Neural cell (in vitro differentiated cells): ENCODE results near the gene ZNF211. TPM values are rescaled to one million over a fixed set of nuclear protein-coding genes. Genes with fewer than 3 reads are reported as not detected.
A peak's percentile ranks its signal among the peaks of the same experiment; 100 is the strongest.

Source experiments
- H2AFZ ChIP-seq: fragments of 200-600, 300-800 bp; sonication (generic), shearing (Covaris generic); 2 replicates; pipeline ENCODE4 v1.6.0; 2014; ENCODE audit warnings: low read depth, mild to moderate bottlenecking, antibody characterized with exemption, low read length, moderate library complexity
- H3F3A ChIP-seq: fragments of 200-600 bp; shearing (Covaris generic); 2 replicates; pipeline ENCODE4 v1.6.1; 2016; ENCODE audit warnings: mild to moderate bottlenecking, moderate library complexity, mixed read lengths, antibody characterized with exemption, low read length; ENCODE audit not compliant: insufficient read depth, poor library complexity, severe bottlenecking
- H3K27ac ChIP-seq: fragments of 200-600, 300-800 bp; sonication (generic), shearing (Covaris generic); 2 replicates; pipeline ENCODE4 v1.5.1; 2014; ENCODE audit warnings: mild to moderate bottlenecking, low read length, moderate library complexity
- H3K27me3 ChIP-seq: fragments of 300-800, 200-600 bp; sonication (generic), shearing (Covaris generic); 2 replicates; pipeline ENCODE4 v1.6.0; 2014; ENCODE audit warnings: mild to moderate bottlenecking, low read depth, low read length, moderate library complexity; ENCODE audit not compliant: insufficient read depth
- H3K36me3 ChIP-seq: fragments of 300-800, 200-600 bp; sonication (generic), shearing (Covaris generic); 2 replicates; pipeline ENCODE4 v1.5.1; 2014; ENCODE audit warnings: mild to moderate bottlenecking, antibody characterized with exemption, low read length, moderate library complexity; ENCODE audit not compliant: insufficient read depth
- H3K4me2 ChIP-seq: fragments of 300-800, 200-600 bp; sonication (generic), shearing (Covaris generic); 2 replicates; pipeline ENCODE4 v1.6.0; 2014; ENCODE audit warnings: mild to moderate bottlenecking, low read length
- H3K4me3 ChIP-seq: fragments of 300-800, 200-600 bp; sonication (generic), shearing (Covaris generic); 2 replicates; pipeline ENCODE4 v1.5.1; 2014; ENCODE audit warnings: mild to moderate bottlenecking, low read length, moderate library complexity
- H3K79me2 ChIP-seq: fragments of 200-600 bp; shearing (Covaris generic); replicated peaks from 2 replicates; pipeline ENCODE4 v1.6.0; 2014; ENCODE audit warnings: mild to moderate bottlenecking, low read length, moderate library complexity; ENCODE audit not compliant: insufficient read depth
- H3K9ac ChIP-seq: fragments of 300-800, 200-600 bp; sonication (generic), shearing (Covaris generic); 2 replicates; pipeline ENCODE4 v1.6.1; 2016; ENCODE audit warnings: mild to moderate bottlenecking, low read length, mixed read lengths
- H3K9me2 ChIP-seq: fragments of 200-600 bp; shearing (Covaris generic); 2 replicates; pipeline ENCODE4 v1.6.1; 2016; ENCODE audit warnings: mild to moderate bottlenecking, low read length, mixed read lengths; ENCODE audit not compliant: insufficient read depth
- H3K9me3 ChIP-seq: fragments of 200-600, 300-800 bp; sonication (generic), shearing (Covaris generic); 2 replicates; pipeline ENCODE4 v1.6.1; 2016; ENCODE audit warnings: mild to moderate bottlenecking, mixed run types, low read length, moderate library complexity, mixed read lengths
- H4K20me1 ChIP-seq: fragments of 200-600 bp; shearing (Covaris generic); 2 replicates; pipeline ENCODE4 v1.6.1; 2016; ENCODE audit warnings: mild to moderate bottlenecking, mixed run types; ENCODE audit not compliant: insufficient read depth
- CTCF ChIP-seq: fragments of 450-650 bp; IDR thresholded peaks from 2 replicates; pipeline ENCODE4 v1.5.1; 2014; ENCODE audit warnings: antibody characterized with exemption, mild to moderate bottlenecking, moderate library complexity; ENCODE audit not compliant: poor library complexity, severe bottlenecking
- EP300 ChIP-seq: fragments of 450-650 bp; conservative IDR thresholded peaks from 2 replicates; pipeline ENCODE4 v1.6.1; 2014; ENCODE audit warnings: antibody characterized with exemption, mild to moderate bottlenecking, moderate library complexity; ENCODE audit not compliant: poor library complexity, severe bottlenecking
- EZH2 ChIP-seq: fragments of 200-600, 300-800 bp; shearing (Covaris generic), sonication (generic); IDR thresholded peaks from 2 replicates; pipeline ENCODE4 v1.6.1; 2014; ENCODE audit warnings: antibody characterized with exemption, low read length, borderline replicate concordance, mild to moderate bottlenecking; ENCODE audit not compliant: insufficient read depth, poor library complexity, severe bottlenecking
- MXI1 ChIP-seq: fragments of 450-650 bp; conservative IDR thresholded peaks from 2 replicates; pipeline ENCODE4 v1.6.1; 2014; ENCODE audit warnings: antibody characterized with exemption, mild to moderate bottlenecking; ENCODE audit not compliant: poor library complexity, severe bottlenecking
- POLR2AphosphoS5 ChIP-seq: IDR thresholded peaks from 2 replicates; pipeline ENCODE4 v1.6.1; 2012
- RAD21 ChIP-seq: fragments of 450-650 bp; conservative IDR thresholded peaks from 2 replicates; pipeline ENCODE4 v1.6.1; 2014; ENCODE audit warnings: antibody characterized with exemption, mild to moderate bottlenecking, moderate library complexity
- REST ChIP-seq: IDR thresholded peaks from 2 replicates; pipeline ENCODE4 v1.6.1; 2012; ENCODE audit warnings: borderline replicate concordance
- SMC3 ChIP-seq: fragments of 450-650 bp; conservative IDR thresholded peaks from 2 replicates; pipeline ENCODE4 v1.6.1; 2014; ENCODE audit warnings: antibody characterized with exemption, mild to moderate bottlenecking, moderate library complexity; ENCODE audit not compliant: poor library complexity
- TAF1 ChIP-seq: IDR thresholded peaks from 2 replicates; pipeline ENCODE4 v1.6.1; 2012; ENCODE audit warnings: low read depth
- polyA plus RNA-seq: library from polyadenylated mRNA; depleted of rRNA; stranded (reverse); fragments of >200 nt; gene quantifications from 2 replicates; pipeline ENCODE4 v1.2.3, GENCODE V29; 2014

The ZNF211 gene
- polyA plus RNA-seq, 1 donor from 2014 or later = 47.6 TPM

GRCh38 chr19:57664269-57665127 is 31.5 kb downstream of the ZNF211 start:
- Histone ChIP-seq H3K27ac (peak overlapping the region; percentile 15), H3K4me2 (peak overlapping the region; percentile 54), H3K9me3 (no peaks in the 10 kb centered on the region), H3K4me3 (peak overlapping the region; percentile 72), H3F3A (no peaks in the 10 kb centered on the region), H3K9me2 (no peaks in the 10 kb centered on the region), H3K36me3 (no peaks in the 10 kb centered on the region), H2AFZ (peak overlapping the region; percentile 45), H3K79me2 (no peaks in the 10 kb centered on the region), H3K27me3 (peaks cover 11% of the 10 kb centered on the region), H3K9ac (peak overlapping the region; percentile 58), H4K20me1 (no peaks in the 10 kb centered on the region)
- no peak for TF ChIP-seq CTCF
- TF ChIP-seq EP300 = peak; percentile 17
- no peak for TF ChIP-seq SMC3
- TF ChIP-seq REST = peak; percentile 26
- TF ChIP-seq MXI1 = peak; percentile 53
- TF ChIP-seq TAF1 = no peak
- no peak for TF ChIP-seq EZH2
- no peak for TF ChIP-seq POLR2AphosphoS5
- TF ChIP-seq RAD21 = peak; percentile 20

GRCh38 chr19:57665261-57665806 is 32.4 kb downstream of the ZNF211 start:
- H3K27me3 ChIP-seq = peaks cover 5% of the 10 kb centered on the region
- H3K9me3 ChIP-seq = no peaks in the 10 kb centered on the region
- H3K27ac ChIP-seq = no peak overlapping the region
- no peaks in the 10 kb centered on the region for H4K20me1 ChIP-seq
- TF ChIP-seq POLR2AphosphoS5 (no peak), REST (no peak), CTCF (no peak), TAF1 (no peak), SMC3 (no peak), RAD21 (no peak), MXI1 (no peak), EZH2 (no peak), EP300 (no peak)
- no peaks in the 10 kb centered on the region for H3K79me2 ChIP-seq
- no peak overlapping the region for H3K9ac ChIP-seq
- no peaks in the 10 kb centered on the region for H3K36me3 ChIP-seq
- peak overlapping the region; percentile 72 for H3K4me3 ChIP-seq
- H3K9me2 ChIP-seq = no peaks in the 10 kb centered on the region
- no peak overlapping the region for H3K4me2 ChIP-seq
- no peak overlapping the region for H2AFZ ChIP-seq
- H3F3A ChIP-seq = no peaks in the 10 kb centered on the region
